Measurements from ENCODE around the gene CASP9. TPM values are rescaled to one million over a fixed set of nuclear protein-coding genes. Genes with fewer than 3 reads are reported as not detected.

The CASP9 gene
- total RNA-seq, 4 donors from 2014 or later = 8.8 to 22.6 (median 15.5) TPM

DNA sequence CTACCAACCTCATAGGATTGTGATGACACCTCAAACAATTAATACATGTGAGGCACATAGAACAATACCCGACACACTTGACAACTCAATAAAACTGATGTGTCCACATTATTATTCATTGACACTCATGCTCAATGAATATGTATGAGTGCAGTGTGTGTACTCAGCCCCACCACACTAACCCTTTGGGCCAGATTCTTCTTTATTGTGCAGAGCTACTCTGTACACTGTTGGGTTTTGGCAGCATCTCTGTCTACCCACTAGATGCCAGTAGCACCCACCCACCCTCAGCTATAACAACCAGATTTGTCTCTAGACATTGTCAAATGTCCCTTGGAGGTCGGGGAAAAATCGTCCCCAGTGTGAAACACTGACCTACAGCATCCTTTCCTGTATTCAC, 10.1 kb downstream of the CASP9 start:
- H3K4me1 ChIP-seq = peaks cover 0 to 30% (median 4%) of the 10 kb centered on the region in 3 donors
- H3K27me3 ChIP-seq = no peaks in the 10 kb centered on the region
- no peak for DNase-seq
- WGBS, 2 donors = 91 to 92% methylated on average over 3 of the region's 3 CpGs
- no peak overlapping the region for H3K27ac ChIP-seq
- peaks cover 0 to 50% (median 0%) of the 10 kb centered on the region in 3 donors for H3K36me3 ChIP-seq
- TF ChIP-seq, protein P1, sequence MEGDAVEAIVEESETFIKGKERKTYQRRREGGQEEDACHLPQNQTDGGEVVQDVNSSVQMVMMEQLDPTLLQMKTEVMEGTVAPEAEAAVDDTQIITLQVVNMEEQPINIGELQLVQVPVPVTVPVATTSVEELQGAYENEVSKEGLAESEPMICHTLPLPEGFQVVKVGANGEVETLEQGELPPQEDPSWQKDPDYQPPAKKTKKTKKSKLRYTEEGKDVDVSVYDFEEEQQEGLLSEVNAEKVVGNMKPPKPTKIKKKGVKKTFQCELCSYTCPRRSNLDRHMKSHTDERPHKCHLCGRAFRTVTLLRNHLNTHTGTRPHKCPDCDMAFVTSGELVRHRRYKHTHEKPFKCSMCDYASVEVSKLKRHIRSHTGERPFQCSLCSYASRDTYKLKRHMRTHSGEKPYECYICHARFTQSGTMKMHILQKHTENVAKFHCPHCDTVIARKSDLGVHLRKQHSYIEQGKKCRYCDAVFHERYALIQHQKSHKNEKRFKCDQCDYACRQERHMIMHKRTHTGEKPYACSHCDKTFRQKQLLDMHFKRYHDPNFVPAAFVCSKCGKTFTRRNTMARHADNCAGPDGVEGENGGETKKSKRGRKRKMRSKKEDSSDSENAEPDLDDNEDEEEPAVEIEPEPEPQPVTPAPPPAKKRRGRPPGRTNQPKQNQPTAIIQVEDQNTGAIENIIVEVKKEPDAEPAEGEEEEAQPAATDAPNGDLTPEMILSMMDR (IDR thresholded peaks at IDR 0.05) = no peak
- TF ChIP-seq POLR2A (IDR thresholded peaks at IDR 0.05) = no peak
- H3K4me3 ChIP-seq = no peak overlapping the region
- intact Hi-C loops (cut with DNase I) = no loop called here
- no peaks in the 10 kb centered on the region for H3K9me3 ChIP-seq

DNA sequence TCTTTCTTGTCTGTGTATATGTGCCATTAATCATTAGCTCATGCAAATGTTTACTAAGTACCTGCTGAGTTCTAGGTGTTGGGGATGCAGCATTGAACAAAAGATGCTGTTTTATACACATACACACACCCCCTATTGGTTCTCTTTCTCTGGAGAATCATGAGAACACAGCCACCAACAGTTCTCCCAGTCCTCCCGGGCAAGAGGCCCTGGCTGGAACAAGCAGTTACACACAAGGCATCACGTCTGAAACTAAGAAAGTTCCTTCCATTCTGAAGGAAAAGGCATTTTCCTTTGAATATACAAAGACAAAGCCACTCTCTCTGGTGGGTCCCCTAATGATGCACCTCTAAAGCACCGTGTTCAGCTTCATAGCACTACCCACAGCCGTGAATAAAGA, 10.8 kb downstream of the CASP9 start:
- TF ChIP-seq, protein P1 (IDR thresholded peaks at IDR 0.05) = no peak
- no peak for TF ChIP-seq POLR2A (IDR thresholded peaks at IDR 0.05)

DNA sequence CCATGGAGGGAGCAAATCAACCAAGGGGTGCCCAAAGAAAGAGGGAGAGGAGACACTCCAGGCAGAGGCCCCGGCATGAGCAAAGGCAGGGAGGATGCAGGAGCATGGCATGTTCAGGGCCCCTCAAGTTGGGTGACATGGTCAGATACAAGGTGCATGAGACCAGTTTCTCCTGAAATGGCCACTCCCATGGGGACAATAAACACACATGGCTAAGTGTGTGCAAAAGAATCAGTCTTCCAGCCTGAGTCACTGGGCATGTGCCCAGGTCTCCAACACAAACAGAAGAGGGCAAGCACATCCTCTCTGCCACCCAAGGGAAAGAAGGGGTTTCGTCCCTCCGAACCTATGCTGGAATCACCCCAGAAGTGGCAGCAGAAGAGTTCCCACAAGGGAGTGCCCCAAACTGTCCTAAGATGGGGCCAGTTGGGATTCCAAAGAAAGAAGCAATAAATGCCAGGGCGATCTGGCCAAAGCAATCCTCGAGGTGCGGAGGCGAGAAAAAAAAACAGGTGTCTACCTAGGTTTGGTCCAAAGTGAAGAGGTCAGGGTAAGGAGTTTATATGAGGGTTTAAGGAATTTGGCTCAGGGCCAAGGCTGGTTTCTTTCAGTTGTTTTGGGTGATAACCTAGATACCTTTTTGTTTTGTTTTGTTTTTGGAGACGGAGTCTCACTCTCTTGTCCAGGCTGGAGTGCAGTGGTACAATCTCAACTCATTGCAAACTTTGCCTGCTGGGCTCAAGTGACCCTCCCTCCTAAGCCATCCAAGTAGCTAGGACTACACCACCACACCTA, 13.2 kb downstream of the CASP9 start:
- H3K27me3 ChIP-seq = no peaks in the 10 kb centered on the region
- intact Hi-C loops (cut with DNase I) = no loop called here
- no peaks in the 10 kb centered on the region for H3K9me3 ChIP-seq
- peak overlapping the region in 2 of 4 donors; percentile 42 to 47 for H3K27ac ChIP-seq
- H3K36me3 ChIP-seq = peaks cover 0 to 57% (median 0%) of the 10 kb centered on the region in 3 donors
- TF ChIP-seq, protein P1 (IDR thresholded peaks at IDR 0.05) = no peak
- TF ChIP-seq POLR2A (IDR thresholded peaks at IDR 0.05) = no peak
- H3K4me1 ChIP-seq = peaks cover 0 to 25% (median 0%) of the 10 kb centered on the region in 3 donors
- DNase-seq = no peak
- WGBS, 2 donors = 90 to 95% methylated on average over 6 to 8 of the region's 8 CpGs
- H3K4me3 ChIP-seq = no peak overlapping the region

More for the DNA sequence above, 10.8 kb downstream of the CASP9 start:
- 78 to 83% methylated on average over 4 of the region's 4 CpGs for WGBS, 2 donors
- Histone ChIP-seq H3K27ac (no peak overlapping the region), H3K4me1 (peaks cover 0 to 28% (median under 1%) of the 10 kb centered on the region in 3 donors), H3K36me3 (peaks cover 0 to 54% (median 0%) of the 10 kb centered on the region in 3 donors), H3K27me3 (no peaks in the 10 kb centered on the region), H3K9me3 (no peaks in the 10 kb centered on the region), H3K4me3 (no peak overlapping the region)
- intact Hi-C loops (cut with DNase I) = no loop called here
- no peak for DNase-seq

DNA sequence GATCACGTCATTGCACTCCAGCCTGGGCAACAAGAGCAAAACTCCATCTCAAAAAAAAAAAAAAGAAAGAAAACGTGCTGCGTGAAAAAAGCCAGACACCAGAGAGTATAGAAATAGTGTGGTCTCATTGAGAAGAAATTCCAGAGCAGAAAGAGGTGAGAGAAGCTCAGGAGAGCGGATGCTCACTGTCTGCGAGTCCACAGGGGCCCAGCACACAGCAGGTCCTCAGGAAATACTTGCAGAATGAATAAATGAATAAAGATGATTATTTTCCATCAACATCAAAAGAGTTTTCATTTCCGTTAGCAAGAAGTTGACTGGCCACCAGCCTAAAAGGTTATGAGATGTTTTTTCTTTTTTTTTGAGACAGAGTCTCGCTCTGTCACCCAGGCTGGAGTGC, 14.4 kb downstream of the CASP9 start:
- 71 to 91% methylated on average over 7 of the region's 7 CpGs for WGBS, 2 donors
- intact Hi-C loops (cut with DNase I) = loop anchor here (10.0 kb wide), 1 partner anchor 185 kb away; no protein-coding TSS in a partner anchor
- peaks cover 0 to 69% (median 0%) of the 10 kb centered on the region in 3 donors for H3K36me3 ChIP-seq

More for the DNA sequence above, 14.4 kb downstream of the CASP9 start:
- H3K27me3 ChIP-seq = no peaks in the 10 kb centered on the region
- no peak for DNase-seq
- no peaks in the 10 kb centered on the region for H3K9me3 ChIP-seq
- H3K4me3 ChIP-seq = no peak overlapping the region
- H3K27ac ChIP-seq = no peak overlapping the region
- no peak for TF ChIP-seq POLR2A (IDR thresholded peaks at IDR 0.05)
- TF ChIP-seq, protein P1 (IDR thresholded peaks at IDR 0.05) = no peak
- H3K4me1 ChIP-seq = peaks cover 0 to 15% (median 0%) of the 10 kb centered on the region in 3 donors
